K562 (cell line): ENCODE measurements around the gene TCF25.

Source experiments
- BRF1 ChIP-seq: IDR thresholded peaks from 3 replicates; pipeline ENCODE4 v1.6.1; 2011; ENCODE audit warnings: borderline replicate concordance, mild to moderate bottlenecking; ENCODE audit not compliant: insufficient read length; ENCODE audit errors: extremely low read depth
- CHD2 ChIP-seq: IDR thresholded peaks from 2 replicates; pipeline ENCODE4 v1.6.1; 2011; ENCODE audit warnings: low read depth, low read length
- EP300 ChIP-seq: IDR thresholded peaks from 2 replicates; pipeline ENCODE4 v1.6.1; 2012; ENCODE audit warnings: low read length, improper control_type of control experiment
- MXI1 ChIP-seq: IDR thresholded peaks from 2 replicates; pipeline ENCODE4 v1.6.1; 2011; ENCODE audit warnings: low read depth, mild to moderate bottlenecking, improper control_type of control experiment, low read length
- PCBP2 ChIP-seq: fragments of 200-400 bp; formaldehyde crosslinking; IDR thresholded peaks from 2 replicates; pipeline ENCODE4 v1.6.1; 2018; ENCODE audit warnings: low read length, low read depth, mild to moderate bottlenecking, moderate library complexity; ENCODE audit not compliant: poor library complexity, severe bottlenecking
- POLR2A ChIP-seq: fragments of 450-650 bp; conservative IDR thresholded peaks from 2 replicates; pipeline ENCODE4 v1.6.1; 2016
- POLR2AphosphoS2 ChIP-seq: IDR thresholded peaks from 2 replicates; pipeline ENCODE4 v1.6.1; 2012; ENCODE audit warnings: low read length, improper control_type of control experiment
- RBM22 ChIP-seq: fragments of 200-400 bp; formaldehyde crosslinking; IDR thresholded peaks from 2 replicates; pipeline ENCODE4 v1.6.1; 2018; ENCODE audit warnings: low read length, low read depth; ENCODE audit not compliant: poor library complexity, severe bottlenecking
- RFX7 ChIP-seq: fragments of 250-450 bp; sonication (Bioruptor Pico); IDR thresholded peaks from 2 replicates; pipeline ENCODE4 v1.5.1; 2021; ENCODE audit warnings: mild to moderate bottlenecking
- SAP30 ChIP-seq: fragments of 200-600 bp; sonication (generic); IDR thresholded peaks from 2 replicates; pipeline ENCODE4 v1.6.1; 2012; ENCODE audit warnings: borderline replicate concordance, low read depth, mild to moderate bottlenecking, moderate library complexity, low read length, control low read depth, inconsistent platforms; ENCODE audit not compliant: insufficient read depth, poor library complexity, severe bottlenecking
- TAF1 ChIP-seq: IDR thresholded peaks from 2 replicates; pipeline ENCODE4 v1.6.1; 2011; ENCODE audit warnings: mild to moderate bottlenecking, low read length, moderate library complexity; ENCODE audit not compliant: insufficient read depth, control insufficient read depth, severe bottlenecking; ENCODE audit errors: extremely low read depth
- ZNF143 ChIP-seq: sonication (generic); formaldehyde crosslinking; IDR thresholded peaks from 2 replicates; pipeline ENCODE4 v1.9.0; 2022; ENCODE audit warnings: mild to moderate bottlenecking, missing genetic modification reagents
- ZNF239 ChIP-seq: fragments of 250-450 bp; sonication (Bioruptor Pico); IDR thresholded peaks from 2 replicates; pipeline ENCODE4 v1.4.0; 2020; ENCODE audit warnings: mild to moderate bottlenecking

DNA sequence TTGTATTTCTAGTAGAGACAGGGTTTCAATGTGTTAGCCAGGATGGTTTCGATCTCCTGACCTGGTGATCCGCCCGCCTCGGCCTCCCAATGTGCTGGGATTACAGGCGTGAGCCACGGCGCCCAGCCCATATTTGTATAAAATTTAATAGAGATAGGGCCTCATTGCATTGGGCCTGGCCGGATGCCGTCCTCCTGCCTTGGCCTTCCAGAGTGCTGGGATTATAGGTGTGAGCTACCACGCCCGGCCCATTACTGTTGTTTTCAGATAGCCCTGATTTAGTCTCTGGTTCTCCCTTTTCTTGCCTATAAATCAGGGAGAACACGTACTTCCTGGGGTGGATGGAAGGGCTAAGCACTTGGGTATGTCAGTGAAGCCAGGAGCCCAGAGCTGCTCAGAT is 78.7 kb downstream of the TCF25 start:
- TF ChIP-seq ZNF143 (CRISPR knock-in tag) (no peak), POLR2AphosphoS2 (no peak), SAP30 (no peak), PCBP2 (no peak), MXI1 (no peak), TAF1 (no peak), RFX7 (no peak), RBM22 (no peak), POLR2A (no peak), EP300 (no peak), CHD2 (no peak), BRF1 (no peak), ZNF239 (no peak)
